Measurements from ENCODE around the gene AGAP1.

The AGAP1 gene

DNA sequence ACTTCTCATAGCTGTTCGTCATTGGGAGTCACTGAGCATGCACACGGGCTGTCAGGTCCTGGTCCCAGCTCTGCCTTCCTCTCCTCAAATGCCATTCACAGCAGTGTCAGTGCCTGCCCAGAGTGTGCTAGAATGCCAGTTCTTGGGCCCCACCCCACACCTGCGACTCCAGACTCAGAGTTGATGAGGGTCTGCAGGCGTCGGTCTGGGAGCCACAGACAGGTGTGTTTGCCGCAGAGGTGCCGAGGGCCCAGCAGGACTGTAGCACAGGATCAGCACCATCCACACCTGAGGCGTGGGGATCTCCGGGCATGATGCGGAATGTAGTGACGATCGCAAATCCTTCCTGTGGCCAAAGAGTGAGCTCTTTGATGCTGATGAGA is 56.5 kb downstream of the AGAP1 start:
- DNase-seq (ENCODE audit: low read depth in 2 of 2) = no peak

DNA sequence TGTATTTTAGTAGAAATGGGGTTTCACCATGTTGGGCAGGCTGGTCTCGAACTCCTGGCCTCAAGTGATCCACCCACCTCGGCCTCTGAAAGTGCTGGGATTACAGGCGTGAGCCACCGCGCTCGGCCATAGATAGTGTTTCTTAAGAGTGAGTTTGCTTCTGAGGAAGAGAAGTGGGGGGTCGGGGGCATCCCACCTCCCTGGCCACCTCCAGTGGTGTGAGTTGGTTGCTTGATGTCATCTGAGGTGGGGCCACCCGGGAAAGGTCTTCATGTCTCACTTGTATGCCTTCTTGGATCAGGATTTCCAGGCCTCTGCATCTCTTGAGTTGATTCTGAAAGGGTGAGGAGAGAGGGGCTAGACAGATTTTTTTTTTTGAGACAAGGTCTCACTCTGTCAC is 57.1 kb downstream of the AGAP1 start:
- no peak for DNase-seq (ENCODE audit: low read depth in 2 of 2)

DNA sequence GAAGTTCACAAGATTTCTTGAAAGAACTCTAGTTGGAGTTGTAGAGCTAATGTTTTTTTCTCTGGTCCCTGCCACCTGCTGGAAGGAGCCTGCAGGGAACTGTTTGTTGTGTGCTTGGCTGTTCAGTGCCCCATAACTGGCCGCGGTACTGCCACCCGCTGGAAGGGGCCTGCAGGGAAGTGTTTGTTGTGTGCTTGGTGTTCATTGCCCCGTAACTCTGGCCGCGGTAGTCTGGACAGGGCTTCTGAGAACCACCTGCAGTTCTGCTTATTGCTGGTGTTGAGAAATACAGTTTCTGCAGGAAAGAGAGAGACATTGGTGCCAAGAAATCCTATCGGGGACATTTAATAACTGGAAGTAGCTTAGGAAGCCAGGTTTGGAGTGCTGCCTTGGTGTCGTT is 58.1 kb downstream of the AGAP1 start:
- no peak for DNase-seq (ENCODE audit: low read depth in 2 of 2)

DNA sequence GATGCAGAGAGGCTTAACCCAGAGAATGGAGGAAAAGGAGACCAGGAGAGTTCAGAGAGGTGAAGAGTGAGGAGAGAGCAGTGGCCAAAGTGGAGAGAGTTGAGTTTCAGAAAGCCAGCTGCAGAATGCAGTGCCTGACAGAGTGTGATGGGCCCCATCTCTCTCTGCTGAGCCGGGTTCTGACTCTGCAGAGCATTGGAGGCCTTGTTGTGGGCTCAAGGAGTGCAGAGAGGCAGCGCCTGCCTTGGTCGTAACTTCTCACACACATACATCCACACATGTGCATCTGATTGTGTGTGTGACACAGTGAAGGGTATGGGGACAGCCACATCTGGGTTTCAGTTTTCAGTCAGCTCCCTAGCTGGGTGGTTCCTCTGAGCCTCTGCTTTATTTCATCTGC is 58.8 kb downstream of the AGAP1 start:
- no peak for DNase-seq (ENCODE audit: low read depth in 2 of 2)

DNA sequence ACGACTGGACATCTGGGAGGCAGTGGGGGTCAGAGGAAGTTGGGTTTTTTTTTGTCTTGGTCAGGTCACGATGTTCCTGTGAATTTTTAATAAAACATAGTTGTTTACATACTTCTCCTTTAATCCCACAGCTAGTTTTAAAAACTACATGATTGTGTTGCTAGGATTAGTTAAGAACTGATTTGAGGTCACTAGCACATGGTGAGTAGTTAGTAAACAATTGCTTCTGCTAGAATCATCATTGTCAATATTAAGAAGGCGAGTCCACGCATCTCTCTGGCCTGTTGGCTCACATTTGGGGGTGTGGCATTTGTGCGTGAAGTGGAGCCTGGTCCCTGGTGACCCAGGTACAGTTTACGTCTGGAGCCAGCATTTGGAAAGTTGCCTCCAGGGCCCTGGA is 59.4 kb downstream of the AGAP1 start:
- no peak for DNase-seq (ENCODE audit: low read depth in 2 of 2)

DNA sequence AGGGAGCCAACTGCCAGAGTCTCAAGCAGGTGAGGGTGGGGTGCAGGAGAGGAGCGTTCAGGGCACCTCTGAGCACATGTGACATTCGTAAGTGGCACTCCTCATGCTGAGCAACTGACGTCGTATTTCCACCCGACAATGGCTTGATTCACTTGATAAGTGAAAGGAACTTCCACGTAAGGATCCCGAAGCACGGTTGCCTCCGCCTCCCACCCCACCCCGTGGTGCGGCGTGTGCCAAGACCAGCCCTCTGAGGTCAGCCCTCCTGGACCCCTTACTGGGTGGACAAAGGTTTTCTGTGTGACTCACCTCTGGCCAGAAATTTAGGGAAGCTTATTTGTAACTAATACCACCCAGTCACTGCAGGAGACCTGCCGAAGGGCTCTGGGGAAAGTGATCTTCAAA is 59.9 kb downstream of the AGAP1 start:
- no peak for DNase-seq (ENCODE audit: low read depth in 2 of 2)

DNA sequence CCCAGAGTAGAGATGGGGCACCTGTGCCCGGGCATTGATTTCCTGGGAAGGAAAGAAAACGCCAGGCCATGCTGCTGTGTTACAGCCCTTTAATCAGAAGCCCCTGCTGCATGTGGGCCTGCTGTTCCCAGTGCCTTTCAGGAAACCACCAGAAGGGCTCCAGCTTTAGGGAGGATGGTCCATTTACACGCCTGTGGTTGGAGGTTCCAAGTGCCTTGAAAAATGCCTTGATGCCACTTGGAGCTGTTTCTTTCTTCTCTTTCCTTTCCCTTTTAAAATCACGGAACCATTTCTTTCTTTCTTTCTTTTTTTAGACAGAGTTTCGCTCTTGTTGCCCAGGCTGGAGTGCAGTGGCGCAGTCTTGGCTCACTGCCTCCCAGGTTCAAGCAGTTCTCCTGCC is 60.5 kb downstream of the AGAP1 start:
- DNase-seq (ENCODE audit: low read depth in 2 of 2) = no peak

DNA sequence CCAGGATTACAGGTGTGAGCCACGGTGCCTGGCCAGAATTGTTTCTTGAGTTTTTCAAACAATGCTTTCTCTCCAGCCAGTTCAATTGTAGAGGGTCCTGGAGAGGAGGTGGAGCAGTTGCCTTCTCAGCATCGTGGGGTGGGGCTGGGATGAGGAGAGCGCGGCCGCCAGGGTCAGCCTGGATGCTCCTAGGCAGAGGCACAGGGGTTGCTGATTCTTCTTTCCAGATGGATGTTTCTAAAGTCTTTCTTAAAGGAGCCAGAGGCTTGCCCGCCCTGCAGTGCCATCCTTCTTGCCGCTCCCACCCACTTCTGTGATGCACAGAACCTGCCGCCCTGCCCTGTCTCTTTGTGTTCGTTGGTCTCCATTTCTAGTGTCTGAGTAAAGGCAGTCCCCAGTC is 61.1 kb downstream of the AGAP1 start:
- no peak for DNase-seq (ENCODE audit: low read depth in 2 of 2)

DNA sequence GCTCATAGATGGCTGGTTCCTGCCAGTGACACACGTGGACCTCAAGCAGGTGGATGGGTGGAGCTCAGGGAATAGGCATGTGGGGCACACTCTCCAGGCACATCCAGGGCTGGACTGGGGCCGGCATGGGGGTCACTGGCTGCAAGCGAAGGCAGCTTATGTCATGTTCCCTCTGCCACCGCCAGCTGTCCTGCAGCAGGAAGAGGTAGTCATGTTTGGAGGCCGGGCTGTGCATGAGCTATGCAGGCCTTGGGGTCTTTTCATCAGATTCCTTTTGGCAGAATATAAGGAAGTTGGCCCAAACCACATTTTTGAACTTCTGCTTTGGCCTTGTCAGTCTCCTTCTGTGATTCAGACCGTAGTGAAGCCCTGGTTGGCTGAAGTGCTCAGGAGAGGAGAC is 61.5 kb downstream of the AGAP1 start:
- no peak for DNase-seq (ENCODE audit: low read depth in 2 of 2)

DNA sequence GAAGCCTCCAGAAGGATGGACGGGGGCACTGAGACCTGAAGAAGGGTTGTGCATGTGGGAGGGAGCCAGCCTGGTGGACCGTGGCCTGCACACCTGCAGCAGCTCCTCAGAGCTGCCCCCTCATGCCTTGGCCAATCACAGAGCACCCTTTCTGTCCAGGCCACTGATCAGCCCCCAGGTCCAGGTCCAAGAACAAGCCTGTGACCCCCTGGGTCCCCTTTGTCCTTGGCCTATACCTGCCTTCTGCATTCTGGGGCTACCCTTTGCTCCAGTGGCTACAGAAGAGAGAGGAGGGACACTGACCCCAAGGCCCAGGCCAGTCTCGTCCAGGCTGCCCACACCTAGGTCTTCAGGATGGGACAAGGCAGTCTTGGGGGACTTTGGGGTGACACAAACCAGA is 62.2 kb downstream of the AGAP1 start:
- DNase-seq (ENCODE audit: low read depth in 2 of 2) = no peak

DNA sequence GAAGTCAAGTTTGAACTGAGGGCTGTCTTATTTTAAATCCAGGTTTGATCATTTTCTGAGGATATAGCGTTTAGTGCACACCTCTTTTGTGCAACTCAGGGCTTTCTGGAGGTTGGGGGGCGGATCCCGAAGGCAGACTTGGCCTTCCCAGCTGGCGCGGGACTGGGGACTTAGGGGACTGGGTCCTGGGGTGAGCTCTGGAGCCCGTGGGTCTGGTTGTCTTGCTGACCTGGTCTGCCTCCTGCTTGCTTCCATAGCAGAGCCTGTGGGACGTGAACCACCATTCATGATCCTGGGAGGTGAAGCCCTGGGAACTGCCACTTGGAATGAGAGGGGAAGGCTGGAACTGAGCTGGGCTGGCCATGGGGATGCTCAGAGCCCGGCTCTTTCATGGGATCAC is 63.1 kb downstream of the AGAP1 start:
- no peak for DNase-seq (ENCODE audit: low read depth in 2 of 2)

DNA sequence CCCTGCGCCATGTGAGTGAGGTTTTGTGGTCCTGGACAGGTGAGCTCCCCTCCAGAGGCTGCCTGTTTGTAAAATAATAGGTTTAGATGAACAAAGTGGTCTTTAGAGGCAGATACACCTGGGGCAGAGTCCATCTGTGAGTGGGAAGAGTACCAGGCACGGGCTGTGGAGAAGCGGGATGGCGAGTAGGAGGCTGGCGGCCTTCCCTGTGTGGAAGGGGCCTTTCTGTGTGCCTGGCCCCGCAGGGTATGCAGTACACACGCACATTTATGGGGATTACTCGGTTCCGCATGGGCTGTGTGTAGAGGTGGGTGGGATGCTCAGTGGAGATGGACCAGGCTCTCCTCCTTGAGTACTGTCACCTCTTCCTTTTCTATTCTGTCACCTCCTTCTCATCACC is 64.1 kb downstream of the AGAP1 start:
- DNase-seq (ENCODE audit: low read depth in 2 of 2) = no peak

DNA sequence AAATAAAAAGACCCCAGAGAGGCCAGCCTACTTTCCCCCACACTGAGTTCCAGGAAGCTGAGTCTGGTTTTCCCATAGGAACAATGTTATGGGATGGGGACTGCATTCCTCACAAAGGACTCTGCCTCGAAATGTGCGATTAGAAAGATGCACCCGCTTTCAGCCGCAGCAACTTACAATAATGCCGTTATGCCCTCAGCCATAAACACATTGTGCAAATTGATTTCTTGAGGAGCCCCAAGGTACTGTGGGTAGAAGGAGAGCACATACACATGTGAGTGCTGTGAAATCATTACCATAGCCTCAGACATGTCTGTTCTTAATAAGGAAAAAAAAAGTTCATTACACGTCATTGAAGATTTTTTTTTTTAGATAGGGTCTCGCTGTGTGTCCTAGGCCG is 64.7 kb downstream of the AGAP1 start:
- no peak for DNase-seq (ENCODE audit: low read depth in 2 of 2)

DNA sequence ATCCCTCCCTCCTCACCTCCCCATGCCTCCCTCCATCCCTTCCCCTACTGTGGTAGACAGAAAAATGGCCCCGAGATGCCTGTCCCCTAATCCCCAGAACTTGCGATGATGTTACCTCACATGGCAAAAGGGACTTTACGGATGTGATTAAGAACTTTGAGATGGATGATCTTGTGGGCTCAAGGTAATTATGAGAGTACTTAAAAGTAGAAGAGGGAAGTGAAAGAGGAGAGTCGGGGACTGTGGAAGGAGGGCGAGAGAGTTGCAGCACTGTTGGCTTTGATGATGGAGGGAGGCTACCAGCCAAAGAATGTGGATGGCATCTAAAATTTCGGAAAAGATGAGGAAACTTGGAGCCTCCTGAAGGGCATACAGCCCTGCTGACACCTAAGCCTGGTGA is 66.5 kb downstream of the AGAP1 start:
- no peak for DNase-seq (ENCODE audit: low read depth in 2 of 2)

DNA sequence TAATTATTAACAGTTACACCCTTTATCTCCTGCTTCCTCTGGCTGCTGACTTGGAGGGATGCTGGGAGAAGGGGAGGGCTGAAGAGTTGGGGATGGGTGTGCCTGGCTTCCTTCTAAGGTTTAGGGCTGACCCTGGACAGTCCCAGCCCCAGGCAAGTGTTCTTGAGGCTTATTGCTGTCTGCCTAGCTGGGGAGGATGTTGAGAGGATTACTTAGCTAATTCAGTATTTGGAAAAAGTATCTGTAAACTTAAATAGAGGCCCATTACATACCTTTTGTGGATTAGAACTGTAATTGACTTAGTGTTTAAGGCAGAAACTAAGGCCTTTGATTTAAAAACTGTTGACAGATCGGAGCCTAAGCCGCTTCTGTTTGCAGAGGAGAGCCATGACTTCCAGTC is 67.6 kb downstream of the AGAP1 start:
- no peak for DNase-seq (ENCODE audit: low read depth in 2 of 2)

DNA sequence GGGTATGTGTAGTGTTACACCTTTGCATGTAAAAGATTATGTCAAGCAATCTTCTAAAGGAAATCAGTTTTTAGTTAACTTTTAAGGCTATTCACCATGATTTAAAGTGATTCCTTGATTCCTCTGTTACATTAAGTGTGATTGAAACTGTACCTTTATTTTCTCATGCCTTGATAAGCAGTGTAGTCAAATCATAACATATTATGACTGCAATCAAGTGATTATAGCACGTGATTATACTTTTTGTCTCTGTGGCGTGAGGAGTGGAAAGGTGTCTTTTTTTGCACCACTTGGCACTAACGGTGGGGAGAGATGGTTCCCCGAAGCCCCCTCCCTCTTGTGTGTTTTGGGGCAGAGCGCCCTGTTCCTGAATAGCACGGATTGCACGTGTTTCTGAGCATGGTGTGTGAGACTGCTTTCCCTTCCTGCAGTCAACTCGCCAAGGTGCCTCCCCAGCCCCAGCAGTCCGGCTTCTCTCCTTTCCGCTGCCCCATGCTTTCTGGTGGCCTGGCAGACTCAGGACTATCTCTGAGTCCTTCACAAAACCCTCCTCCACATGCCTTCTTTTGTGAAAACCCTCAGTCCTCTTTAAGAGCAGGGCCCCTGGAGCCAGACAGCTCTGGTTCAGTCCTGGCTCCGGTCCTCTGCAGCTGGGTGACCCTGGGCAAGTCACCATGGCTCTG is 68.4 kb downstream of the AGAP1 start:
- DNase-seq (ENCODE audit: low read depth in 2 of 2) = no peak

DNA sequence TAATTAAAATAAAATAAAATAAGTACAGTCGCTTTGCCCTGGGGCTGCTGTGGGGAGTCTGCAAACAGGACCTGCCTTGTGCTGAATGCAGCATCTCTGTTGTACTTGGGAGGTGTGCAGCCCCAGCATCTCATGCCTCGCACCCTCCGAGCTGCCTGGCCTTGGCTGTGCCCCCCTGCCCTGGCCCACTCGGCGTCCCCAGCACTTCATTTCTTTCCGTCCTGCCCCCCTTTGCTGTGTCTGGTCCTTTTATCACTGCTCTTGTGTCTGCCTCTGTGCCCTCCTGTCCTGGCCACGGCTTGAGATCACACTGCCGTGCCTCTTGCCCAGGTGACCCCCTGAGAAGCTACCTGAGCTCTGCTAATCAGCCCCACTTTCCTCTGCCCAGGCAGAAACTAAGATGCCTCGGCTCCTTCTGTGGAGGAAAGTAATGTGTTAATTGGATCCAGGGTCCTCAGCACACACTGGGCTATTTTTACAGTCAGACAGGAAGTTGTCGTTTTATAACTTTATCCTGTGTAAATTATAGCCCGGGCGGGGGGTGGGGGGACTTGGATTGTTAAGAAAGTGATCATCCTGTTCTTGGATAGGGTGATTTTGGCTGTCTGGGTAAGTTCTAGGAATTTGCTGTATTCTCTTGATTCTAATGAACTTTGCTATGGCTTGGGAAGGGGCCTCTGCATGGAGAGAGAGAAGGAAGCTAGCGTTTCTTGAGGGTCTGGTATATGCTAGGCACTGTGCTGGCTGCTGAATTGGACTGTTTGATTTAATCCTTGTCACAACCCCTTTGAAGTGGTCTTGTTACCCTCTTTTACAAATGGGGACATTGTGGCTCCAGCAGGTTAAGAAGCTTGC is 69.4 kb downstream of the AGAP1 start:
- DNase-seq (ENCODE audit: low read depth in 2 of 2) = no peak

DNA sequence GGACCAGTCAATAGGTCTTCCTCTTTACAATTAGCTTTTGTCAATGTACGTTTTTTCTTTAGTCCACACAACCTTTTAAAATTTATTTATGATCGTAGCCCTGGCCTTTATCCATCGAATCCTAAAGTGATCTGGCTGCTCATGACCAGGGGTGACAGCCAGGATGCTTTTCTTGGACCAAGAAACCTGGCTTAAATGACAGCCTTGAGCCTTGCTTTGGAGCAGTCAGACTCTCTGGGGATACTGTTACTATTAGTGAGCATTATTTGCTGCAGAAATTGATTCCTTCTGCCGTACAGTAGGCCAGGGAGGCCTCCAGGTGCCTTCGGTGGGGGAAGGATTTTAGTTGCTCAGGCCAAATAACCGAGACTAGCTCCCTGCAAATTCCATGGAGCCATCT is 70.2 kb downstream of the AGAP1 start:
- DNase-seq (ENCODE audit: low read depth in 2 of 2) = no peak

DNA sequence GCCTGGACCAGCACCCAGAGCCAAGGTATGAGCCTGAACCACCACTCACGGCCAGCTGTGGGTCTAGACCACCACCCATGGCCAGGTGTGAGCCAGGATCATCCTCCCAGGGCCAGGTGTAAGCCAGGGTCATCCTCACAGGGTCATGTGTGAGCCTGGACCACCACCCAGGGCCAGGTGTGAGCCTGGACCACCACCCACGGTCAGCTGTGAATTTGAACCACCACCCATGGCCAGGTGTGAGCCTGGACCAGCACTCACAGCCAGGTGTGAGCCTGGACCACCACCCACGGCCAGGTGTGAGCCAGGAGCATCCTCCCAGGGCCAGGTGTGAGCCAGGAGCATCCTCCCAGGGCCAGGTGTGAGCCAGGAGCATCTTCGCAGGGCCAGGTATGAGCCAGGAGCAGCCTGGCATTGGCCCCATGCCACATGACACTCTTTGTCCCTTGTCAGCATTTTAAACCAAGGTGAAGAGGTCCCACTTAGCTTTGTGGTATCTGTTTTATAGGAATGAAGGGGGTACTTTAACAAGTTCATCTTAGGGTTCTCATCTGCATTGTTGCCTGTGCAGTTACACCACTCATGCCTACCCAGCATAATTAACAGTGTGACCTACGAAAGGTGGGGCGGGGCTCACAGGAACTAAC is 71.2 kb downstream of the AGAP1 start:
- DNase-seq (ENCODE audit: low read depth in 2 of 2) = no peak

DNA sequence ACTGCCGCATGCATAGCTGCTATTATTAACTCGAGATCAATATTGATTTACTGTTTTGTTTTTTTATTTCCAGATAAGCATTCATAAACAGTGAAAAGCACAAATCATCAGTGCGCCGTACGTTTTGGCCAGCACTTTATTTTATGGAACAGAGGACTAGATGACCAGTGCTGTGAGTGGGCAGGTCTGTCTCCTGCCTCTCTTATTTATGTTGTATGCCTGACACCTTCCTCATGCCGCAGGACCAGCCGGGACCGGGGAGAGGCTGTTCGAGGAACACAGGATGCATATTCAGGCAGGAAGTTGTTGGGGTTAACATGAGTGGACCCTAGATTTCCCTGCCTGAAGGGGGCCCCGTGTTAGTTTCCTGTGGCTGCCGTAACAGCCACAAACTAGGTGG is 72.6 kb downstream of the AGAP1 start:
- no peak for DNase-seq (ENCODE audit: low read depth in 2 of 2)

DNA sequence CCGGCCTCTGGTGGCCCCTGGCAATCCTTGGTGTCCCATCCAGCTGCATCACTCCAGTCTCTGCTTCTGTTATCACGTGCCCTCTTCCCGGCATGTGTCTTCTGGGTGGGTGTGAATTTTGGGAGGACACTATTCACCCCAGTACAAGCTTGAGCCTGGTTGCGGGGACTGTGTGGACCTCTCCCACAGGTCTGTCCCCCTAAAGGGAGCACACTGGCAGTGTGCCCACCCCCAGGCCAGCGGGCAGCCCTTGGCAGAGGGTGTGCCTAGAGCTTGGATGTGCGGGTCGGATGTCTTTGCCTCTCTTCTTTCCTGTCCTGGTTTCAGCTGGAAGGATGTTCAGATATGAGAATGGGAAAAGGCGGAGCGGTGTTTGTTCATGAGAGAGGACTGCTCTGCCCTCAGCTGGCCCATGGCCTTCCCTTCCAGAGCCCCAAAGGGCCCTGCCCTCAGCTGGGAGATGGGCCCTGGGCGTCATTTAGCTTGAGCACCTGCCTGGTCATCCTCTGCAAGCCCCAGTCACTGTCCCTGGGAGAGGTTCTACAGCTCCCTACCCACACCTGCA is 73.2 kb downstream of the AGAP1 start:
- DNase-seq (ENCODE audit: low read depth in 2 of 2) = no peak

DNA sequence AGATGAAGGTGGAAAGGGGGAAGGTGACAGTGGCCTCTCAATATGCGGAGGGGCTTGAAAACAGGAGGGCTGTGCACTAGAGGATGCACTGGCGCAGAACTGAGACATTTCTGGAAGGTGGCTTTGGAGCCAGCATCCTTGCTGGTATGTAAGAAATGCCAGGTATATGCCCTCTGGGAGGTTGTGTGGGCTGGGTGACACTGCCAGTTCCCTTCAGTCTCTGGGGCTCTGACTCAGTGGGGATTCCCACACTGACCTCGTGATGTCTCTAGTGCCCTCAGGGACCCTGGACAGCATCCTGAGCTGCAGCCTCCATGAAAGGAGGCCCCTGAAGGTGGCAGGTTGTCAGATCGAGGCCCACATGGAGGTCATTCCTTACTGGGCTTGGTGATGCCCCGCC is 74.0 kb downstream of the AGAP1 start:
- no peak for DNase-seq (ENCODE audit: low read depth in 2 of 2)

DNA sequence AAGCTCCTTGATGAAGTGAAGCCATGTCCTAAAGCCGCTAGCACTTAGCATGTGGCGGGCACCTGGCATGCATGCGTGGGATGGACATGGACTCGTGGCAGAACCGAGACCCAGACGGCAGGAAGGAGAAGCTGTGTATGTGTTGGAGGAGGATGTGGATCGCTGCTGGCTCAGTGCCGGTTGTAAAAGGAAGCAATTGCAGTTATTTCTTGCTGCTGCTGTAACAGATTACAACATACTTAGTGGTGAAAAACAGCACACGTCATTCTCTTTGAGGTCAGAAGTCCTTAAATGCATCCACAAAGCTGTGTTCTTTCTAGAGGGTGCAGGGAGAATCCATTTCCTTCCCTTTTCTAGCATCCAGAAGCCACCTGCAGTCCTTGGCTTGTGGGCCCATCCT is 74.6 kb downstream of the AGAP1 start:
- DNase-seq (ENCODE audit: low read depth in 2 of 2) = no peak

All from stimulated activated CD4-positive, alpha-beta T cell treated with anti-CD3 and anti-CD28 coated beads, Interleukin-12 subunit alpha, Interleukin-12 subunit beta, amount 100 ng/mL, for 24 hours (primary cell).